Activated CD4-positive, CD25-positive, alpha-beta regulatory T cell treated with anti-CD3 and anti-CD28 coated beads, Interleukin-2, amount 50 U/mL, for 24 hours (primary cell): ENCODE measurements around the gene MPV17L2.
A peak's percentile ranks its signal among the peaks of the same experiment; 100 is the strongest.

Source experiments
- ATAC-seq, 2 donors: fragments of 150-1000 bp; cut with Tn5 transposase; one replicate each; pipeline ENCODE4 v1.10.0; 2021; ENCODE audit warnings: mild to moderate bottlenecking in 1 of 2, moderate library complexity in 1 of 2

MPV17L2 gene

DNA sequence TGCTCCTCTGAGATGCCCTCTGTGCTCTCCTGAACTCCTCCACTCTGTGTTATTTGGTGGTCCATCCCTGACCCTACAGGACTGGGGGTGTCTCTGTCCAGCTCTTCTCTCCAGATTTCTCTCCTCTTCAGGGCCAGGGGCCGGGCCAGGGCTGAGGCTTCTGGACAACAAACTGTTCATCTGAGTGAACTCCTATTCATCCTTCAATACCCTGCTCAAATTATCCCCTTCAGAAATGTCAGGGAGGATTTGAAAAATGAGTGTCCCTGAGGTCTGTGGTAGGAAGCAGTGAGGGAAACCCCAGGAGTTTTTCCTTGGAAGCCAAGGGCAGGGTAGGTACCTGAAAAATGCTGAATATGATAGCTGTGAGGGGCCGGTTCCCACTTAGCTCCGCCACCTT lies 25.6 kb downstream of the MPV17L2 start:
- no peak for ATAC-seq

DNA sequence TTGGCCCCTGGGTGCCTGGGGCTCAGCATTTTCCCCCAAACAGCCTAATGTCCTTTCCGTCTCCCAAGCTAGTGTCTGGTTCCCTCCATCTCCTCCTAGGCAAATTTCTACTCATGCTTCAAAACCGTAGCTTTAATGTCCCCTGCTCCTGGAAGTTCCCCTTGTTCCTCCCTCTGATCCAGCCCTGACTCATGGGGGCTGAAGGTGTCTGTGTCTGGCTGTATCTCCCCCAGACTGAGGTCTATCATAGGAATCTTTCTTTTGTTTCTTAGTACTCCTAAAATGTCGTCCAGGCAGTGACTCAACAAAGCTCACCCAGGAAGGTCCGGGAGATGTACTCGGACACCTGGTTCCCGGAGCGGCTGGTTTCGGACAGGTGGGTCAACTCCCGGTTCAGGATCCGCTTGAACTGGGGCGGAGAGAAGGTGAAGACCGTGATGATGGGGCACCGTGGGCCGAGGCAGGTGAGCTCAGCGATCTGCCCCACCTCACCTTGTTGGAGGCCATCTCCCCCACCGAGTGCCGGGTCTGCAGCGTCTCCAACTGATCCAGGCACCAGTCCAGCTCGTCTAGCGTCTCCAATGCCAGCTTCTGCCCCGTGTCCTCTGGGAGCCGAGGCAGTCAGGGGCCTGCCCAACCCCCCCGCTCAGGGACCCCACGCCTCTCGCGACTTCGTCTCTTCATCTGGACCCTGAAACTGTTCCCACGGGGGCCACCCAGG lies 27.1 kb downstream of the MPV17L2 start:
- no peak for ATAC-seq

DNA sequence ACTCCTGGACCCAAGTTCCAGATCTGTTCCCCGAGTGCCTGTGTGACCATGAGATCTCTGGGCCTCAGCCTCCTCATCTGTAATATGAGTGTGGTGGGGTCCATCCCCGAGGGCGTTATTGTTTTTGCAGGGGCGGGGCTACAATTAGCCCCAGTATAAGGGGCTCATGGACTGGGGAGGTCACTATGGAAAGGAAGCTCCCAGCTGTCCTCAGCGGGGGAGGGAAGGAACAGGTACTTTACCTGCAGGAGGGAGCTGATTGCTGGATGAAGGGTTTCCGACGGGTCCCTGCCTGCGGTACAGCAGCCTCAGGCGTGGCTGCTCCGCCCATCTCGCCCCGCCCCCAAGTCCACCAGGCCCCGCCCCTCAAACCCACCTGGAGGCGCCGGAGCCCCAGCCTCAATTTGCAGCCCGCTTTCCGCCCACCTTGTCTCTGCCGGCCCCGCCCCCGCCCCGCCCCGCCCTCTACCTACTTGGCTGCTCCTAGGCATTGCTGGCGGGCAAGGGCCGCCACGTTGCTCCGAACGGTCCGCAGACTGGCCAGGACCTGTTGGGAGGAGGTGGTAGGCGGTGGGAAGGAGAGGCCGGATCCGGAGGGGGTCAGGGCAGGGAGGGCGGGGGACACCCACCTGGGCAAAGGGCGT lies 27.7 kb downstream of the MPV17L2 start:
- no peak for ATAC-seq

DNA sequence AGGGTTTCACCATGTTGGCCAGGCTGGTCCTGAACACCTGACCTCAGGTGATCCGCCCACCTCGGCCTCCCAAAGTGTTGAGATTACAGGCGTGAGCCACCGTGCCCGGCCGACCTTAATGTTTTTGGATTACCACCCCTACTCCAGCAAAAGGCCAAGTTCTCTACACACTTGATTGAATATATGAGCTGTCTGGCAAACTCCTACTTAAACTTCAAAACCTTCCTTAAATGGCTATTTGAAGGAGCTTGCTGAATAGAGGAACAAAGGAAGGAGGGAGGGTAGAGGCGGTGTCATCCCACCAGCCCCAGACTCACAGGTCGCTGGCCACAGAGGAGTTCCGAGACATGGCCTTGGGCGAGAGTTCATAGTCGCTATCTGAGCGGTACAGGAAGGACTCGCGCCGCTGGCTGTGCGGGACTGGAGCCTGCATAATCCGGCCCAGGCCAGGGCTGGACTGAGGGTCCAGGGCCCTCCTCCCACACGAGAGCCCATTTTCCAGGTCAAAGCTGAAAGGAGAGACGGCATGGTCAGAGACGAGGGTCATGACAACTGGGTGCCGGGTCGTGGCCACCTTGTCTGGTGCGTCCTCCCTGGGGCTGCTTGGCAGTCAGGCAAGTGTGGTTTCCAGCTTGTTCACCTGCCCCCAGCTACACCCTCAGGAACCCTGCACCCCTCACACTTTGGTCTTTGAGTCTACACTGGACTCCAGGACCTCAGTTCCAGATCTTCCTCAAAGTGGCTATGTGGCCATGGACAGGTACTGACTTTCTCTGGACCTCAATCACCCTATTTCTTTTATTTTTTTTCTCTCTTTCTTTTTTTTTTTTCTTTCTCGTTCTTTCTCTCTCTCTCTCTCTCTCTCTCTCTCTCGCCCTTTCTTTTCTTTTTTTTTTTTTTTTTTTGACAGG lies 29.1 kb downstream of the MPV17L2 start:
- ATAC-seq = no peak

DNA sequence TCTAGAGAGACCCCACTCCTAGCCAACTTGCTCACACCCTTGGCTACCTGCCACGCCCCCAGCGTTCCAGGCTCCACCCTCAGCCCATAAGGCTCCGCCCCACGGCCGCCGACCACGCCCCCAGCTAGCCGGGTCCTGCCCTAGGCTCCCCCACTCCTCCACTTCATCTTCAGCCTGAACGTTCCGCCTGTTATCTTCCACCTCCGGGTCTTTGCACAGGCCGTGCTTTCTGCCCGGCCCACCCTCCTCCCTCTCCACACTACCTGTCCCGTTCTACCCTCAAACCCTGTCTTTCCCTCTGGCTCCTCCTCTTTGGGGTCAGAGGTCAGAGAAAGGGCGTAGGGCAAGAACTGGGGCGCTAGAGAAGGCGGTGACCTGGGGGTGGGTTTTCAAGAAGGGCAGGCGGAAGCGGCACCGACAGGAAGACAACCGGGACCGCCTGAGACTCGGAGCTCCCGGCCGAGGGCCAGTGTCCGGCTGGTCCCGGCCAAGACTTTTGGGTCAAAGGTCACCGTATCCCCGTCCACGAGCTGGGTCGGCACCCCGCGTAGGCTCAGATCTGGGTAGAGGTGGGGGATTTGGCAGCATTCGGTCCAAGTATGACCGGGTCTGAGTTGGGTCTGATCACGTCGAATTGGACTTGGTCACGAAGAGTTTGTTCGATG lies 31.0 kb downstream of the MPV17L2 start:
- ATAC-seq = no peak

DNA sequence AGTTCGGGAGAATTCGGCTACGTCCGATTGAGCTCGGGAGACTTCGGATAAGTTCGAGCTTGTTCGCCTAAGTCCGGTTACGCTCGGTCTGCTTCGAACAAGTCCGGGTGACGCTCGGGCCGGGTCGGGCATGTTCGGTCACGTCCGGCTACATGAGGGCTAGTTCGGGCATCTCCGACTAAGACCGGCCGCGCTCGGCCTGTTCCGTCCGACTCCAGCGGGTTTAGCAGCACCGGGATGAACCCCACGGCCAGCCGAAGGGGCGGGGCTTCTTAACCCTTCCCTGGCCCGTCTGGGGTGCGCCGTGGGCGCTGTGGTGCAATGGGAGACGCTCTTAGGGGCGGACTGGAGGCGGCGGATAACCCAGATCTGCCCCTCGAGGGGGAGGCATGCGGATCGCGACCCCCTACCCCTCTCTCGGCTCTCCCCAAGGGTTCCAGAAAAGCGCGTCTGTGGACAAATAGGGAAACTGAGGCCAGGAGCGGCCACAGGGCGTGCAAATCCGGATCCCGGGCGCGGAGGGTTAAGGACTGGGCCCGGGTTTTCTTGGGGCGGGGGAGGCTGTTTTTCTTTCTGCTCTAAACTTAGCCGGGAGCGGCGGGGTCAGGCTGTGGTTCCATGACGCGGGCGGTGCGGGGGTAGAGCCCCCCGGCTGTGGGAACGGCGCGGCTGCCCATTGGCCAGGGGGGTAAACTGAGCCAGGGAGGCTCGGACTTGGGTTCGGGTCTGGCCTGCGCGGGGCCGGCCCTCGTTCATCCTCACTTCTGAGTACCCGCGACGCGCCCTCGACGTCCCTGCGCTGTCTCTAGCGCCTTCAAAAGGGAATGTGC lies 31.7 kb downstream of the MPV17L2 start:
- ATAC-seq = peak; percentile 96 to 98

DNA sequence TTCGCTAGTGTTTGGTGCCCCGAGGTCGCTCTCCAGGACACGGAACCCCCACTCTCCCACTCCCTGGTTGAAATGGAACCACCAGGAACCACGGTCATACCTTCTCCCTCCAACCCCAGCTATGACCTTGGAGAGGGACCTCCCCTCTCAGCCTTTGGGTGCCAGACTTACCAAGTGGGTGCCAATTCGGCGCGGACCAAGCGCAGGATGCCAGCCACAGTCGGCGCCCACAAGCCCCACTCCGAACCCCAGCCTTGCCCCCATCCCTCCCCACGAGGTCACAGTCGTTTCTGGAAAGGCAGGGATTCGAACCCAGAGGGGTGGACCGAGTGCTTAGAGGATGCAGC lies 32.3 kb downstream of the MPV17L2 start:
- no peak for ATAC-seq

DNA sequence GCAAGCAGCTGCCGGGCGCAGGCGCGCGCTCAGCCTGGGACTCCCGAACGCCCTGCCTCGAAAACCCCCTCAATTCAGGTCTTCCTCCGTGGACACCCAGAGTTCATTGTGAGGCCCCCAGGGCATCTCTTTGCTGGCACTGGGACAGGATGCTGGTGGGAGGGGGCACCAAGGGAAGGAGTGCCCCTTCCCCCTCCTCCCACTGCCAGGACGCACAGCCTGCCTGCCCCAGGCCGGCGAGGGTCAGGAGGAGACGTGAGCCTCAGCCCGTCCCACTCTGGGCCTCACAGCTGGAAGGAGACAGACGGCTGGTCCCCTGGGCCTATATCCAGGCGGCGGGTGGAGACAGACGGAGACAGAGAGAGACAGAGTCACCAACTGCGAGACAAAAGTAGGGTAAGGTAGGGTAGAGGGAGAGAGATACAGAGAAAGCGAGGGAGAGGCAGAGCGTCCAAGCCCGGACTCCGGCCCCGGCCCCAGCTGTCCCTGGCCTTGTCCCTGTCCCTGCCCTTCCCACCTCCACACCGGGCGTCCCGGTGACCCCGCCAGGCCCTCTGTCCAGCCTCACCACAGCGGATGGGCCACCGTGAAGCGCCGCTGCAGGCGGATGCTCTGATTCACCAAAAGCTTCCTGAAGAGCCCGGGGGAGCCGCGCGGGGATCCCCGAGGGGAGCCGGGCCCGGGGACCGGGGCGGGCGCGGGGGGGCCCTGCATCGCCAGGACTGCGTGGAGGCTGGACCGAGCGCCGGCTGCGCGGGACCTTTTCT lies 32.9 kb downstream of the MPV17L2 start, which contains the start of gene PDE4C:
TSS of gene PDE4C (minus strand) at position 737 of the 767 bp plus-strand sequence. CDS start at position 714, 23 bp downstream.
- ATAC-seq = no peak

DNA sequence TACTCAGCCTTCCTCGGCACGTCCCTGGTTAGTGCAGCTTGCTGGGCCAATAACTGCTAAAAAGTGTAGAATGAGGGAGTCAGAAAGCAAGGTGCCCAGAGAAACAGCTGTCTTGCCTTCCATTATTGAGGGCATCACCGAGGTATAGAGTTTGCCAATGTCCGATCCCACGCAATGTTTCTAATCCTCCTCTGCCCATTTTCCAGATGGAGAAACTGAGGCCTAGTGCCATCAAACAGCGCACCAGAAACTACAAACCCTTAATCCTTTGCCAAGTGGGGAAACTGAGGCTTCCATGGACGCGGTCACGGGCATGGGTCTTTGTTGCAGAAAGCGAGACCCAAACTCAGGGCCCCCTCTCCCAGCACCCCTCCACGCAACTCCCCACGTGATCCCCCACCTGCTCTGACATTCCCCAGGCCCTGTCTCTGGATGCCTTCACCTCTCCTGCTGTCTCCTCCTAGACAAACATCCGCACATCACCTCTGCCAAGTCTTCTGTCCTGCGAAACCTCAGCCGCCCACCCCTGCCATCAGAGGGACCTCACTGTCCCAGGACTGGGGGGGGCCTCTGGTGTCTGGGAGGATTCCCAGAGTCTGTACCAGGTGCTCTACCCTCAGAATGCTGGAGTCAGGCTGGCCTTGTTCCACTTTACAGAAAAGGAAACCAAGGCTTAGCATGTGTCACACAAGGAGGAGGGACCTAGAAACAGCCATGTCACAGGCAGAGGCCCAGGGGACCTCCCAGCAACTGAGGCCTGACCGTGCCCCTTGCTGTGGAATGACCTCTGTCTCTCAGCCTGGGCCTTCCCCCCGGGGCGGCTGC lies 34.1 kb downstream of the MPV17L2 start:
- ATAC-seq = no peak

DNA sequence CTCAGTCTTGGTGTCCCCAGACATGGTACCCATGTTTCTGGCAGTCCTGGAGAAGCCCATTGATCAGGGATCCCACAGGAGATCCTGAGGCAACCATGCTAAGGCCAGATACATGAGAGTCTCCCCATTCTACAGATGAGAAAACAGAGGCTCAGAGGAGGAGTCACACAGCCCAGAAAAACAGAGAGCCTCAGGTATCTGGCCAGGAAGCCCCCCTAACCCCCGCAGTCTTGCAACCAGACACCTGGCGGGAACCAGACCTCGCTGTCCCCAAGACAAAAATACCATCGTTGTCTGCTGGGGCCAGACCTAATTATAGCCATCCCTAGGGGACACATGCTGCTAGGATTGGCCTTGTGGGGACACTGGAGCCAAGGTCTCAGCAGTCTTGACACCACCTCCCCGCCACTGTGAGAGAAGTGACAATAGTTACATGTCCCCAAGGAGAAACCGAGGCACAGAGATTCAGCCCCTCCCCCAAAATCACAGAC lies 34.8 kb downstream of the MPV17L2 start:
- ATAC-seq = no peak

DNA sequence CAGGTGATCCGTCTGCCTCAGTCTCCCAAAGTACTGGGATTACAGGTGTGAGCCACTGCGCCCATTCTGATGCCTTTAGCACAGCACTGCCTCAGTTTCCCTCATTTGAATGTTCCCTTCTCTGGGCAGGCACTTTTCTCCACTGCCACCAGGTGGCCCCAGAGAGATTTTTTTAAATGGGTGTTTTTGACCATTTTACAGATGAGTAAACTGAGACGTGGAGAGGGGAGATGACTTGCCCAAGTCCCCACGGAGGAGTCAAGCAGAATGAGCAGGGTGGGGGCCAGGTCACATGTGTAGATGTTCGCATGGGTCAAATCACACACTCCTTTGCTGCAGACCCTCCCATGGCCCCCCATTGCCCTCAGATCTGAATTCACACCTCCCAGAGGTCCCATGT lies 36.5 kb downstream of the MPV17L2 start:
- ATAC-seq = no peak

DNA sequence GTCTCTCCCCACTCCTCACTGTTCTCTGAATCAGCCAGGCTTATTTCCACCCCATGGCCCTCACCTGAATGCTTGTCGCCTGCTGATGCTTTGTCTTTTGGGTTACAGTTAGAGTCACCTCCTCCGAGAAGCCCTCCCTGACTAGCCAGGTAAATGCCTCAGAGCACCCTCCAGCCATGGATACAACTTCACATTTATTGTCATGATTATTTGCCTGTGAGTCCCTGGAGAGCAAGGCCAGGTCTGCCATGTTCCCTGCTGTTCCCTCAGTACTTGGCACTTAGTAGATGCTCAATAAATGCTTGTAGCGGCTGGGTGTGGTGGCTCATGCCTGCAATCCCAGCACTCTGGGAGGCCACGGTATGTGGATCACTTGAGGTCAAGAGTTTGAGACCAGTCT lies 36.9 kb downstream of the MPV17L2 start:
- ATAC-seq = no peak

DNA sequence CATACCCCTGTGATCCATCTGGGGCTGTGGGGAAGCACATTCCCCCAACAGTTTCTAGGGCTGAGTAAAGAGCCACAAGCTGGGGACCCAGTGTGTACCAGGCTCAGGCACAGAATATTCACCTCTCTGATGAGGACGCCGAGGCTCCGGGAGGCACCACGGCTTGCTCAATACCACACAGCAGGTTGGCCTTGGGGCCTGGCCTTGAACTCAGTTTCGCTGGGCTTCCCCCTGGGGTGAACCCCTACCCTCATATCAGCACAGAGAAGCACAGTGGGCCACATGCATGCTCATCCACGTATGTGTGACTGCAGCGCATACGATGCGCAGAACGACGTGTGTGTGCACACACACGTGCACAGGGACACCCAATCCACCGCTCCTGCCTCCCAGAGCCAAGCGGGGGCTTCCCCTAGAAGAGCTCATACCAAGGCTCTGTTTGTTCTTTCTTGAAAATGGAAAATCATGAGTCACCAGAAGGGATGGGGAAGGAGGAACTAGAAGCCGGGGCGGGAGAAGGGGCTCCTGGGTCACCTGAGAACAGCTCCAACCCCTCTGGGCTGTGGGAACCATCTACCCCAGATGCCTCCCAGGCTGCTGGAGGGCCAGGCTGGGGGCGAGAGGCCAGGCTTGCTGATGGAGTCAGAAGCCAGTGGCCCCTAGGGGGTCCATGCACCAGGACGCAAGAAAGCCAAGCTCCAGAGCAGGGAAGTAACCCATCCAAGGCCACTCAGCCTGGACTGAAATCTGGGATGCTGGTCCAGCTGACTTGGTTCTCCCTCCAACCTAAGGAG lies 38.1 kb downstream of the MPV17L2 start:
- no peak for ATAC-seq

DNA sequence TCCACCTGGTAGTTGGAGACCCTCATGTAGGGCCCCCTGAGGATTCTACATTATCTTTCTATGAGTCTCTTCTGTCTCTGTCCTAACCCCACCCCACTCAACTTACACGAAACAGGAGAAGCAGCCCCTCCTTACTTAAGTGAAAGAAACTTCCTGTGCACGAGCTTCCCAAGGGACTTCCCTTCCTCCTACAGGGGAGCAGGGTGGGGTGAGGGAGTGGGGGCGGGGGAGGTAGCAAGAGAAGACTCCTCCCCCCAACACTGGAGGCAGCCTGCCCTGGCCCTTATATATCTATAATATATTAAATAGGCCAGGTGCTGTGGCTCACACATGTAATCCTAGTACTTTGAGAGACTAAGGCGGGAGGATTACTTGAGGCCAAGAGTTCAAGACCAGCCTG lies 38.8 kb downstream of the MPV17L2 start:
- ATAC-seq = no peak

DNA sequence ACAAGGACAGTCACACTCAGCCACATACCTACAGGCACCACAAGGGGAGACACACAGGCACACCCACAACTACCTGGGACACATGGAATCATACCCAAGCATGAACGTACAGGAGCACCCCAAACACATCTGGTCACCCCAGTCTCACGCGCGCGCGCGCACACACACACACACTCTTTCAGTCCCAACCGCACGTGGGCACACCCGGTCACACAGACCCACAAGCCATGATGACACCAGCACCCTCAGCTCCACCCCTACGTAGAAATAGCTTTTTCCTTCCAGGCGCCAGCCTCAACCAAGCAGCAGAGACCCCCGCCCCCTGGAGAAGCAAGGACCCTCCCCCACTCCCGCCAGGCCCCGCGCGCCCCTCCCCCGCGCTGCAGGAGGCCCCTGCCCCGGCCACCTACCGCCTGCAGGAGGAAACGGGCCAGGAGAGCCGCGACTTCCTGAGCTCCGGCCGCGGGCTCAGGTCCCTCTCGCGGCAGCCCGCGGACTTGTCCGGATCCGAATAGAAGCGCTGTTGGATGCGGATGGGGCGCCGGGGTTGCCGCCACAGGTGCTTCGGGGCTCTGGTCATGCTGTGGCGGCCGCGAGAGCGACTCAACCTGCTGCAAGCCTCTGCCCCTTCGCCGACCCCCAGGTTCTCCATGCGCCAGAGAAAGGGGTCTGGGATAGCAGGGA lies 39.7 kb downstream of the MPV17L2 start:
- no peak for ATAC-seq

DNA sequence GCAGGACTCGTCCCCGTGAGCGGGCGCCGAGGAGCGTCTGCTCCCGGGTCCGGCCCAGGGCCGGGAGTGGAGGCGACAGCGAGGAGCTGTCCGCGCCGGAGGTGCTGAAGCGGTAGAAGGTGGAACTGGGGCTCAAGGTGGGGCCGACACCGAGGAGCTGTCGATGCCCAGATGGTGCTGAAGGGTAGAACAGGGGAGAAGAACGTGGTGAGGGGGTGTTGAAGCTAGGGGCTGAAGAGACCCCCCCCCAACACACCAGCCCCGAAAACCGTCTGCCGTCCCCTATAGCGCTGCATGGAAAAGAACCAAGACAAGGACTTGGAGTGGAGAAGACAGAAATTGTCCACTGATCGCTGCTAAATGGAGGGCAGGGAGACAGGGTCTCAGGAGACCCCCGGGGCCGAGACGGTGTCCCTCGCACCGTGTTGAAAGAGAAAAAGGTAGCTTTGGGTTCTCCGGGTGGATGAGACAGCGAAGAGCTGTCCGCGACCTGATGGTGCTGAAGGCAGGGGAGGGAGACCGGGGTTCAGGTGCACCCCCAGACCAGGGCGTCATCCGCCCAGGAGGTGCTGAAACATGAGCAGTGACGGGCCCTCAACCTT lies 40.3 kb downstream of the MPV17L2 start:
- ATAC-seq = peak in 1 of 2 donors; percentile 33

DNA sequence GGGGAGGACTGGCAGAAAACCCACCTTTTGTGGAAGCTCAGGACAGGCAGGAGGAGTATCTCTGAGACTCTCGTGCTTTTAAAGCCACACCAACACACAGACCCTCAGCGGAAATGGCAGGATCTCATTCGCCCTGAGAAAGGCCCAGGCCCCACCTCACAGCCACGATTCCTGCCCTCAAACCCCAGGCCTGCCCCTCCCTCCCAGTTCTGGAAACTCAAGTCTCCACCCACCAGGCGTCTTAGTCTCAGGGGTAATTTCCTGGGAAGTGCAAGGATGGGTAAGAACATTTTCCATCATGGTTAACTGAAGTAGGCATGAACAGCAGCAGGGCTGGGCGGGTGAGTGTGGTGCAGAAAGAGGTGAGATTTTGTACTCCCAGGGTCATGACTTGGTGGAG lies 41.2 kb downstream of the MPV17L2 start:
- no peak for ATAC-seq

DNA sequence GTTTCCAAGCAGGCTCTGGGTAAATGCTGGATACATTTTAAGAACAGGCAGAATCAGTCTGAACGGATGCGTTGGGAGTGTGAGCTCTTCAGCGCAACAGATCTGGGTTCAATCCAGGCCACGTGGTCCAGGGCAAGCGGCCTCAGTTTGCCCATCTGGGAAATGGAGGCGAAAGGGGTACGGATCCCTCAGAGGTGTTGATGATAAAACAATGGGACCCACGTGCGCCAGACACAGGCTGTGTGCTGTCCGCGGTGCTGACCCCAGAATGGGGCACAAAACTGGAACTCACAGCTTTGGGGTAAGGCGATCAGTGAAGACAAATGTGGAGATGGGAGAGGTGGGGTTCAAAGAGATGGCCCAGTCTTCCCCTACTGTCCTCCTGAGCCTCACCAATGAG lies 46.3 kb downstream of the MPV17L2 start:
- no peak for ATAC-seq
